22Rv1 (cell line): ENCODE results near the gene AIG1.

ENCODE experiments used
- ZFX ChIP-seq: fragments of 450-650 bp; IDR thresholded peaks from 2 replicates; pipeline ENCODE4 v1.6.1; 2017; ENCODE audit warnings: antibody characterized with exemption, borderline replicate concordance
- TF ChIP-seq, protein P1 (sequence below): fragments of 450-650 bp; IDR thresholded peaks from 2 replicates; pipeline ENCODE4 v1.5.1; 2017; ENCODE audit warnings: mild to moderate bottlenecking

DNA sequence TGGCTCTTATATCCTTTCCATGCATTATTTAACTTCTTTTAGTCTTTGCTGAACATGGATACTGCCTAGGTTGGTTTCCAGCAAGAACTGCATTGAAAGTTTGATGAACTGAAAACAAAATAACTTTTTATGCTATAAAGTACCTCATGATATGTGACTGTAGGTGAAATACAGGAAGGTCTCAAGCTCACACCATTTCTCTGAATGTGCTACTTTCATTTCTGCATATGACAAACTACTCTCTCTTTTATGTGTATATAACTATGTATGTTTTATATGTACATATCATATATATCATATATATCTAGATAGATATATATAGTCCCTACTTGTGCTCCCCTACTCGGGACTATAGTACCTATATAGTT, 65.9 kb downstream of the AIG1 start:
- TF ChIP-seq, protein P1, sequence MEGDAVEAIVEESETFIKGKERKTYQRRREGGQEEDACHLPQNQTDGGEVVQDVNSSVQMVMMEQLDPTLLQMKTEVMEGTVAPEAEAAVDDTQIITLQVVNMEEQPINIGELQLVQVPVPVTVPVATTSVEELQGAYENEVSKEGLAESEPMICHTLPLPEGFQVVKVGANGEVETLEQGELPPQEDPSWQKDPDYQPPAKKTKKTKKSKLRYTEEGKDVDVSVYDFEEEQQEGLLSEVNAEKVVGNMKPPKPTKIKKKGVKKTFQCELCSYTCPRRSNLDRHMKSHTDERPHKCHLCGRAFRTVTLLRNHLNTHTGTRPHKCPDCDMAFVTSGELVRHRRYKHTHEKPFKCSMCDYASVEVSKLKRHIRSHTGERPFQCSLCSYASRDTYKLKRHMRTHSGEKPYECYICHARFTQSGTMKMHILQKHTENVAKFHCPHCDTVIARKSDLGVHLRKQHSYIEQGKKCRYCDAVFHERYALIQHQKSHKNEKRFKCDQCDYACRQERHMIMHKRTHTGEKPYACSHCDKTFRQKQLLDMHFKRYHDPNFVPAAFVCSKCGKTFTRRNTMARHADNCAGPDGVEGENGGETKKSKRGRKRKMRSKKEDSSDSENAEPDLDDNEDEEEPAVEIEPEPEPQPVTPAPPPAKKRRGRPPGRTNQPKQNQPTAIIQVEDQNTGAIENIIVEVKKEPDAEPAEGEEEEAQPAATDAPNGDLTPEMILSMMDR, result no peak
- no peak for TF ChIP-seq ZFX
